Measurements from ENCODE around the gene PIP5K1B.

PIP5K1B gene

DNA sequence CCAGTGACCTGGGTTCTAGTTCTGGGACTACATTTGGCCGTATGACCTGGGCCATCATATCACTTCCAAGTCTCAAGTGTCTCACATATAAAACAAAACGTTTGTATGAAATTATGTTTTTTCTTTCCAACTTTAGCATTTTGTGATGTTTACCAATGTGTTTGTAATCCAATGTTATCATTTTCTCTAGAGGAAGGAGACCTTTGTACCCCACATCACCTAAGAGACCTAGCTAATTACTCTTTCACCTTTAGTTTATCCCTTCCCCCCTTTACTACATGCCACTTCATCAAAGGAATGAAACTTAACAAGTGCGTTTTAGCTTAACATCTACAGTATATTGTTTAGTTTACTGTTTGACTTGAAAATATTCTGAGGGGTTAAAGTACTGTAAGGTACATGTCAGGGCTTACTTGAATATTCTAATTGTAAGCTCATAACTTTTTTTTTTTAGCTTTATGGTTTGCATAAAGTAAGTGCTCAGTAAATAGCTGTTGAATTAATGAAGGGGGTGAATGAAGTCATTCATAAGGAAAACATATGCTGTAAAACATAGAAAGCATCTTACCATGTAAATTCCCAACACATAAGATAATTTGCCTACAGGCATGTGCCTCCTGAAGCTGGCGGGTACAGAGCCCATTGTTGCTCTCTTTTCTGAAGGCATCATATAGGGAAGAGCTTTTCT, 2.9 kb downstream of the PIP5K1B start:
- DNase-seq (ENCODE audit: low read depth in 2 of 2), result no peak

DNA sequence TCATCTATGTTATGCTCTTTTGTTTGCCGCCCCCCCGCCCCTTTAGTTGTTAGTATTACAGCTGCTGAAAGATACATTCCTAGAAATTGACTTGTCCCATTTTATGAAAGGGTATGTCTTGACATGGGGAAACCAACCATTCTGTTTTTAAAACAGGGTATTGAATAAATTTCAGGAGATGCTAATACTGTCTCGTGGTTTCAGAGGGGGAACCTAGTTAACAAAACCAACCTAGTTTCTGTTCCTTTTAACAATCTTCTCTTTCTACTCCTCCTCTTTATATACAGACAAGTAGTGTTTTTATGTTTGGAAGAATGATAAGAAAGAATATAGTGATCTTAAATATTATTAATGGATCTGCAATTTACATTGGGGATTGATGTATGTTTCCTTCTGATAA, 3.5 kb downstream of the PIP5K1B start:
- DNase-seq (ENCODE audit: low read depth in 2 of 2), result no peak

DNA sequence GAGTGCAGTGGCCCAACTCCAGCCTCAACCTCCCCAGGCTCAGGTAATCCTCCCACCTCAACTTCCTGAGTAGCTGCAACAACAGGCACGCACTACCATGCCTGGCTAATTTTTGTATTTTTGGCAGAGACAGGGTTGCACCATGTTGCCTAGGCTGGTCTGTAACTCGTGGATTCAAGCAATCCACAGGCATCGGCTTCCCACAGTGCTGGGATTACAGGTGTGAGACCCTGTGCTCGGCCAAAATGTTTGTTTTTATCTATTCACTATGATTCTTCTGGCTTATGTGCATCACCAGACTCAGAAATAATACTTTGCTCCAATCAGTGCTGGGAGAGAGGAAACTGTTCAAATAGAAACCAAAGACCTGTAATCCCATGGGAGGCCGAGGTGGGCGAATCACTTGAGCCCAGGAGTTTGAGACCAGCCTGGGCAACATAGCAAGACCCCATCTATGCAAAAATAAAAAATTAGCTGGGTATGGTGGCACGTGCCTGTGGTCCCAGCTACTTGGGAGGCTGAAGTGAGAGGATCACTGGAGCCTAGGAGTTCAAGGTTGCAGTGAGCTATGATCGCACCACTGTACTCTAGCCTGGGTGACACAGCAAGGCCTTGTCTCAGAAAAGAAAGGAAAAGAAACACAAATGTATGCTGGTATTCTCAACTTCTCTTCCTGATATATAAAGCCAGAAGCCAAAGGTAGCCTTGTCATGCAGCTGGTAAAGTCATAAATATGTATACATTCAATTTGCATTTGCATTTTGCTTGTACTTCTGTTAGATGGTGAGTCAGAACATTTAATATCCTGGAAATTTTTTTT, 4.5 kb downstream of the PIP5K1B start:
- DNase-seq (ENCODE audit: low read depth in 2 of 2), result no peak

DNA sequence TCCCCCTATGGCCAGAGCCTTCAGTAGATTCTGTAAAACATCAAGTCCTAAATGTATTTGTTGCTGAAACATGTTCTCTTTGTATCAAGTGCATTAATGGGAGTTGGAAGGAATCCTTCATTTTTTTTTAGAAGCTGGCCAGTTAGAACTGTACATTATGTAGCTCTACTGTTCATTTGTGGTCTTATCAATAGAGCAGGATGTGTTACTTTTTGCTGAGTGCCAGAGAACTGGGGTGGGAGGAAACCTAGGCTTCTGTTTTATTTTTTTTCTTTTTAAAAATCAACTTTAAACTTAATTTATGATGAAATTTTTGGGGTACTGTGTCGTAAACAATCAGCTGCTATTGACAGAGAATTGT, 5.1 kb downstream of the PIP5K1B start:
- no peak for DNase-seq (ENCODE audit: low read depth in 2 of 2)

DNA sequence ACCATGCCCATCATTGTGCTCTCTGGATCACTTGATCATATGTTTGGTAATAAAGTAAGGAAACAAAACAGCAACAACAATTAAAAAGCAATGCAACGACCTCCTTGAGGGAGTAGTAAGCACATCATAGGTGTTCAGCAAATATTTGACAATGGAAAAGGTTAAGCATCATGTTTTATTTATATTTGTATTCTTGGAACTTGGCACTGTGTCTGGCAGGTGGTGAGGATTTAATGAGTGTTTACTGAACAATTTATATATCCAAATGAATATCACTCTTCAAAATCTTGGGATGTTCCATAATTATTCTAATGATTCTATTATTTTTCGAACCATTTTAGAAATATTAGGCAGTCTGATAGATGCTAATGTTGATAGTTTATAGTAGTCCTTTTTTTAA, 6.2 kb downstream of the PIP5K1B start:
- no peak for DNase-seq (ENCODE audit: low read depth in 2 of 2)

DNA sequence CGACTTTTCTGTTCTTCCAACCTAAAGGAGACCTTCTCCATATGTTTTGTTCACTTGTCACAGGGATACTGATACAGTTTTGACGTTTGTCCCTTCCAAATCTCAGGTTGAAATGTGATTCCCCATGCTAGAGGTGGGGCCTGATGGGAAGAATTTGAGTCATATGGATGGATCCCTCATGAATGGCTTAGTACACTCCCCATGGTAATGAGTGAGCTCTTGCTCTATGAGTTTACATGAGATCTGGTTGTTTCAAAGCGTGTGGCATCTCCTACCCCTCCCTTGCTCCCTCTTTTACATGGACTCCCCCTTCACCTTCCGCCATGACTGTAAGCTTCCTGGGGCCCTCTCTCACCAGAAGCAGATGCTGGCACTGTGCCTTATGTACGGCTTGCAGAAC, 6.9 kb downstream of the PIP5K1B start:
- DNase-seq (ENCODE audit: low read depth in 2 of 2), result no peak

DNA sequence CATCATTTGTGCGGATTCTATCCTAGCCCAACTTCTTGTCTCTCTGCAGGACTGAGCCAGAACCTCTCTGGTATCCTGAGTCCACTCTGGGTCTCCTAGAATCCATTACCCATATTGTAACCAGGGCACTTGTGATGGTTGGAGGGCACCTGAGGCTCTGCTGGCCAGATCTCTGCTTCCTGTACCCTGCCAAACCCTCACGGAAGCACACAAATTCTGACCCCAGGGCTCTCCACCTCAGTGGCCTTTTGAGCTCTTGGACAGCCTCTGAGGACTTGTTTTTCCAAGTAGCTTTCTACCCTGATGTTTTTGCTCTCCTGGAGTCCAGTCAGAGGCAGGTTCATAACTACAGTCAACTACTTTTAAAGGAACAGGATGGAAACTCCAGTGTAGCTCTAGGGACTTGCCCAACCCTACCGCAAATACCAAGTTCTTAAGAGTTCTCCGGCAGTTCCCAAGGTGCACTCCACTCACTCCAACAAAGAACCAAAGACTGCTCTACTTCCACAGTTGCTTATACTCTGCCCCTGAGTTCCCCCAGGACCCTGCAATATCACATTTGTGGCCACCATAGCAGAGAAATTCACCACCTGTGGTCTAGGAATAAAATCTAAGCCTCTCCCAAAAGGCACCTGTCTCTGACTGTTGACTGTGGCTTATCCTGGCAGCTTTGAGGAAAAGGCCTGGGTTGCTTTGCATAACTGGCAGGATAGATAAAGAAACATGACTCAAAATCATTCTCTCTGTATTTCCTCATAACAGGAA, 9.6 kb downstream of the PIP5K1B start:
- DNase-seq (ENCODE audit: low read depth in 2 of 2), result no peak

DNA sequence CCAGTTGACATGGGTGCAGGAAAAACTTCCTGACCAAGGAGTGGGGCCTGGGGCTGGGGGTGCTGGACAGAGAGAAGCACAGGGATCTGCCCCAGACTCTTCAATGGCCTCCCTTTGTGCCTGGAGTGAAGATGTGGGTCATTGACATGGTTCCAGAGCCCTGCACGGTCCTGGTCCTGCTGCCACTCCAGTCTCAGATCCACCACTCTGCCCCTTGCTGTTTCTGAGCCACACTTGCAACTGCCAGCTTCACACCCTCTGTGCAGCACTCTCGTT, 10.1 kb downstream of the PIP5K1B start:
- DNase-seq (ENCODE audit: low read depth in 2 of 2), result no peak

DNA sequence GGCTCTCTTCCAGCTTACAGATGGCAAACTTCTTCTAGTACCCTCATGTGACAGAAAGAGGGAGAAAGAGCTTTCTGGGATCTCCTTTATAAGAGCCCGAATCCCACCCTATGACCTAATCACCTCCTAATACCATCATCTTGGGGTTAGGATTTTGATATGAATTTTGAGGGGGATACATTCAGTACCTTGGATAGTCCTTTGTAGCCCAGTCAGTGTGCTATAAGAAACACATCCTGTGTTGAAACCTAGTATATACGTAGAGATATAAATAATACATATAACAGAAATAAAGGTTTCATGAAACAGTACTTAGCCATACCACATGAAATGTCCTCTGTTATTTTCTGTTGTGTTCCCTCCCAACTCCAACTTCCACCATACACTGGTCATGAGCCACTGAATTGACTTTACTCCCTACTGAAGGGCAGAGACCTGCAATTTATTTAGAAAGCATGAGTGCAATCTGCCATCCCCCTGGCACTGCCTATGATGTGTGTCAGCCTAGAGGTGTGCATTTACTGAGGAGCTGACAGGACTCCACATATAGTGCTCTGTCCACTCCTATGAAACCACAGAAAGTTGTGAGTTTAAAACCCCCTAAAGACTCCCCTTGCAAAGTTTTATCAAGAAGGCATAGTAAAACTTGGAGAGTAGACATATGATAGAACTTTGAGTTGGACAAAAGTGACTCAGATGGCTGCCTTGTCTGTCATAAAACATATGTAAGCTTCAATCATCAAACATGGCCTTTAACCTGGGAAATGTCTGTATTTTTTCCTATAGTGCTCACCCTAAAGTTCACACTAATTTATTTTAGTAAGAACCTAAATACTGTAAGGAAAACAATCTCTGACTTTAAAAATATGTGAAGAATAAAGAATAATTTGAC, 12.8 kb downstream of the PIP5K1B start:
- no peak for DNase-seq (ENCODE audit: low read depth in 2 of 2)

DNA sequence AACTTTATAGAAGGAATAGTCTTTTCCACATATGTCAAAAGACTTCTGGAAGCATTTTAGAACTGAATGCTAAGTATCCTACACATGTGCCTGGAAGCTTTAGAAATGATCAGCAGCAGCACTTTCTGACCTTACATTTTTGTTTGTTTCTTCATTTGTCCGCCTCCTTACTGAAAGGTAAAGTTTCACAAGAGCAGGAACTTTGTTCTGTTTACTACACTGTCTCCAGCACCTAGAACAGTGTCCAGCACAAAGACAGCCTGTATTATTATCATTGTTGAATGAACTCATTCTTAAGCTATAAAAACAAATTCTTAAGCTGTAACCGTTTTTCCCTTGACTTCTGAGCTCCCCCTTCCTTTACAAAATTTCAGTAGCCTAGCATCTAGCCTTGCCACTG, 14.8 kb downstream of the PIP5K1B start:
- no peak for DNase-seq (ENCODE audit: low read depth in 2 of 2)

DNA sequence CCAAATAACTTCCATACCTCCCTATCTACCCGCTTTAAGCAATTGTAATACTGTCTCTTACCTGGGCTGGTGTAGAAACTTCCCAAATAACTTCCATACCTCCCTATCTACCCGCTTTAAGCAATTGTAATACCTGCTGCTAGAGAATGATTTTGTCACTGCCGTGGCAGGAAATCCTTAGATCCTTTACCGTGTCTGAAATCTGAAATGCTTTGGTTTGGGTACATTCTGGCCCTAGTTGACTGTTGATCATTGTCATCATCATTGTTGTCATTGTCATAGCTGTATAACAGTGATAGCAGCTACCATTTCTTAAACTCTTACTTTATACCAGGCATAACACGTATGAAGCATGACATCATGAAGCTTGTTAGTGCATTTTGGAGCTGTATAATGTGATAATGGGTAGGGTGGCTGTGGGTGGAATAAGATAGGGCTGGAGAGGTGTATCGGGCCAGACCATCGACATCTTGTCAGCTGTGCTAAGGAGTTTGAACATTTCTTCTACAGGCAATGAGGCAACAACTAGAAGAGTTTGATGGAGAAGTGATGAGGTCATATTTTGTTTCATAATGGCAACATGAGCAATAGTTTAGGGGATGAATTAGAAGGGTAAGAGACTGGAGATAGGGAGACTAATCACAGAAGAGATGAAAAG, 15.7 kb downstream of the PIP5K1B start:
- DNase-seq (ENCODE audit: low read depth in 2 of 2), result no peak

DNA sequence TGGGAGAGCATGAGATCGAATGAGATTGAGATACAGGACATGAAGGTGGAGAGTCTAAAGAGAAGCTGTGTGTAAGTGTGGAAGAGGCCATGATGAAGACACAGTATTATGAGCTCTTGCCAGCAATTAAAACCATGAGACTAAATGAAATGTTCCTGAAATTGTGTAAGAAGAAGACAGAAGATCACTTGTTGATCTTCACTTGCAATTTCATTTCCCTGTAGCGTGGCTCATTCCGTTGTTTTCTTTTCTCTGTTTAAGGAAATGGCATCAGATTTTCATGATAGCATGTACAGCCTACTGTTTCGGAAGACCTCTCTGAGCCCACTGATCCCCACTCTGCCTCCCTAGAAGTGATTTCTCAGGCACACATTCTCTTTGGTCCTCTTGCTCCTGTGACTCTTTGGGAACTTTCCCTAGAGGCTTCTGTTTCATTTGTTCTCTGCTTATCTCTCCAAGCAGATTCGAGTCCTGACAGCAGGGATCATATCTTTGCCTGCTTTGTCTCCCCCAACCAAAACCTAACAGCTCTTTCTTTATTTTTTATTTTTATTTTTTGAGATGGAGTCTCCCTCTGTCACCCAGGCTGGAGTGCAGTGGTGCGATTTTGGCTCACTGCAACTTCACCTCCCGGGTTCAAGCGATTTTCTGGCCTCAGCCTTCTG, 16.8 kb downstream of the PIP5K1B start:
- DNase-seq (ENCODE audit: low read depth in 2 of 2), result no peak

DNA sequence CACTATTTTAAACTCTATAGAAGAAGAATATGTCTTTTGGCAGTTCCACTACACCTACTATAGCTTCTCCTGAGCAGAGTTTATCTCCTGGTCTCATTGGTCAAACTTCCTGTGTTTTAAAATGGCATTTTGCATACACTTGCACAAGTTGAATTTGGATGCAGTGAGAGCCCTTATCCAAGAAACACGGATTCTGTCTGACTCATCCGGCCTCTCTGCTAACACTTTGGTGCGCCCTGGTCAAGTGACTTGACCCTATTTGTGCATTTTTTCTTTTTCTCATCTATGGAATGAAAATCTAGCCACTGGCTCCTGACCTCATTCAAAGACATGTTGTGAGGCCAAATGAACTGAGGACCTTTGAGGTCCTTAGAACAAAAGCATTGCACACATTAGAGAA, 20.0 kb downstream of the PIP5K1B start:
- no peak for DNase-seq (ENCODE audit: low read depth in 2 of 2)

DNA sequence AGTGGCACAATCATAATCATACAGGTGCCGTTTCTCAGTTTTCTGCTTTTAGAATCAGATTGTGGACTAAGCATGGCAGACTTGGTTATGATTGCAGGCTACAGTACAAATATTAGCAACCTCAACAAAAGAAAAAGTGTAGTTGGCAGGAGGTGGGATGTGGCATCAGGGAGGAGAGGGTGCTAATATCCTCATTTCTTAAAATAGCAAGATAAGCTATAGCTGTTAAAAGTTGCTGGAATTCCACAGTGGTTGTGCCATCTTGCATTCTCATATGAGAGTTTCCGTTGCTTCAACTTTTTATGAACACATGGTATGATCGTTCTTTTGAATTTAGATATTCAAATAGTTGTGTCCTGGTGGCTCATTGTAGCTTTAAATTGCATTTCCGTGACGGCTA, 21.4 kb downstream of the PIP5K1B start:
- DNase-seq (ENCODE audit: low read depth in 2 of 2), result no peak

DNA sequence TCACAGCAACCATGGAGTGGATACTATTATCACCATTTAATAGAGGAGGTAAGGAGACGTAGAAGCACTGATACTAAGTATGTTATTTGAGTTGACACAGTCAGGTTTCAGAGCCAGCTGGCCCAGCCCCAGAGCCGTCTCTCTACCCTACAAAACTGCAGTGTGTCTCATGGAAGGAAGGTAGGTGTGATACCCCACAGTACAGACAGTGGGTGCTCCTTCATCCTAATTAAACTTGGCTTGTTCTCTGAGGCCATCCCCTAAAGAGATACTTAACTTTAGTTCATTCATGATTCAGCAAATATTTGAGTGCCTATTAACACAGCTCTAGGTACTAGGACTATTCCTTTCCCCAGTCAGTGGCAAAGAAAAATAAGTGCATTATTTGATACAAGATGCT, 22.6 kb downstream of the PIP5K1B start:
- no peak for DNase-seq (ENCODE audit: low read depth in 2 of 2)

DNA sequence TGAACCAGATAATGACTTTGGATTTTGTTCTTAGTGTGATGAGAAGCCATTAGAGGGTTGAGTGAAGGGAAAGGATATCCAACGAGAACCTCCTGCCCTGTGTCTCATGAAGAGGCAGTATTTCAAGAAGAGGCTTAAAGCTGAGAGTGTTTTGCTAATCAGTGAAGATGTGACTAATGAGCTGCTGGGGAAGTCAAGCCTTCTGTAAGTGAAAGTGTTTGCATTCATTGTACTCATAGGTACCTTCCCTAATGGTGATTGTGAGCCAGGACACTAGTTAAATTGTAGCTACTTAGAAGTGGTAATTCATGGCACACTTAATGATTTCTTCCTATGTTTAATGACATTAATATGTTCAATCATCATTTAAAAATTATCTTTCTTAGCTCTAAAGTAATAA, 23.7 kb downstream of the PIP5K1B start:
- no peak for DNase-seq (ENCODE audit: low read depth in 2 of 2)

DNA sequence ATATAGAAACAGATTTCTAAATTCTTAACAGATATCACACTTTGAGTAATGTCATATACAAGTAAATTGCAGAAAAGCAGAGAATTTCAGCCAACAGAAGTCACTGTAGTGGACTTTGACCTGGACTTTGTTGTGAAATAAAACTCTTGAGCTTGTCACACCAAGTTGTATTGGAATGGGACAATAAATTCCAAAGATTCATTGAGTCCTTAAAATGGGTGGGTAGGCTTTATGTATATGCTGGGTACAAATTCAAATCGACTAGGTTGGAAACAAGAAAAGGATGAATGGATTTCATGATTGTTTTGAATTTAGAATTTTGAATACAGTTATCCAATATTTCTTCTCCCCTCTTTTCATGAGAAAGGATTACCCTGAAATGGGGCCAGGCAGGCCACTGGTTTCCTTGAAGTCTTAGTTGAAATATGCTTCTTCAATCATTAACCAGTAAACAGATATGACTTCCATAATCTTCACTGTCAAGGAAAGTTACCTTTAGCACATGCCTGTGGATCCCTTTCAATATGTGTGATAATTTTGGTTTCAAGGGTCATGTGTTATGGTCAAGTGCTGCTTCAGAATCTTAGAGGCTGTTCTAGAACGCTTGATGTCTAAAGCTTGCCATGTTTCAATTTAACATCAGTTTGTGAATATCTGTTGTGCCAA, 25.7 kb downstream of the PIP5K1B start:
- DNase-seq (ENCODE audit: low read depth in 2 of 2), result no peak

DNA sequence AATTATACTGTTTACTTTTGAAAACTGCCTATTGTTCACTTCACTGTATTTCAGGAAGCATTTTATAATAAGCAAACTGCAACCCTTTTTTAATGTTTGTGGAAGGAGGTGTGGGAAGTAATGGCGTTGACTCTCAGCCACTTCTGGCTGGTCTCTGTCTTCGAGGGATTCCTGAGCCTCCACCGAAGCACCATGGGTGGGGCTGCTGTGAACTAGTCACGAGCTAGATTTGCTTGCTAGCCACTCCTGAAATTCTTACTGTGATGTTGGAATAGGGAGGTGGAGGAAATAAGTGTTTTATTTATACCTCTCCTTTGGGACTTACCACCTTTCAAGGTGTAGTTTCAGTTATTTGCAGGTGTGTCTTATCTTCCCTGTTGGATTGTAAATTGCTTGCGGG, 26.8 kb downstream of the PIP5K1B start:
- DNase-seq (ENCODE audit: low read depth in 2 of 2), result no peak

DNA sequence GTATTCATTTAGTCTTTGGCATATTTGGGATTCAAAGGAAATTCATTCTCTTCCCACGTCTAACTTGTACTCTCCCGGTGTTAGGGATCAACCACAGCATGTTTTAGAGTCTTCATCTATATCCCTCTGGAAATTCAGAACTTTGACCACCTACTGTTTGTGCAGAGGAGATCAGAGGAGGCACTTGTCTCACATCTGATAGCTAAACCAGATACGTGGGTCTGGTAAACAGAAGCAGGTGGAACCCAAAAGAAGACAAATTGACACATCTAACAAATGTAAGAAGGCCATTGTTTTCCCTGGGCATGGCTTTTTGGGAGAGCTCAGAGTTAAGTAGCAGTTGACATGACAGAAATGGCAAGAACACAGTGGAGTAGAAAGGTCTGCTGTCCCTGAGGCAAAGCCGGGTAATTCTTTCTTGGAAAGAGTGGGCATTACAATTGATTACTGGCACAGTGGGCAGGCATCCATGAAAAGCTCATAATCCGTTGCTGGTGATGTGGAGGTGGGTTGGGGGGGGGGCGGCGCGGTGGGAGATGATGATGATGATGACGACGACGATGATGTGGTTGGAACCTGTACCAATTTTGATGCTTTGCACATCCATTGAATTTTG, 27.5 kb downstream of the PIP5K1B start:
- DNase-seq (ENCODE audit: low read depth in 2 of 2), result no peak

DNA sequence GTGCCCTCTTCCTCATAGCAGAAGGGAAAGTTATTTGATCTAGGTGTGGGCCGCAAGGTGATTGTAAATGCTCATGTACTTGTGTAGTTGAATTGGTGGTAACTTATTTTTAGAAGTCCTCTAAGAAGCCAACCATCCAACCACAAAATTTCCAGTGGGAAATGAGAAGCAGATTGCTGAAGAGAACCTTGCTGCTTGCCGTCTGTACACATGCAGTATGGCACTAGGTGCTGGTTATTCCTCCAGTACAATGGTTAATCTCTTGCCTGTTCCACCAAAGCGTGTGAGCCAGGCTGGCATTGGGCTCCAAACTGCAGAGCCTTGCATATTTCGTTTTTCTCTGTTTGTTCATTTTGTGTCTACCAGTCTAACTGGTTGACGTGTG, 28.0 kb downstream of the PIP5K1B start:
- no peak for DNase-seq (ENCODE audit: low read depth in 2 of 2)

Data from activated CD4-positive, alpha-beta T cell treated with anti-CD3 and anti-CD28 coated beads for 24 hours (primary cell).